ENCODE data around the gene NDRG3.

Gene NDRG3

DNA sequence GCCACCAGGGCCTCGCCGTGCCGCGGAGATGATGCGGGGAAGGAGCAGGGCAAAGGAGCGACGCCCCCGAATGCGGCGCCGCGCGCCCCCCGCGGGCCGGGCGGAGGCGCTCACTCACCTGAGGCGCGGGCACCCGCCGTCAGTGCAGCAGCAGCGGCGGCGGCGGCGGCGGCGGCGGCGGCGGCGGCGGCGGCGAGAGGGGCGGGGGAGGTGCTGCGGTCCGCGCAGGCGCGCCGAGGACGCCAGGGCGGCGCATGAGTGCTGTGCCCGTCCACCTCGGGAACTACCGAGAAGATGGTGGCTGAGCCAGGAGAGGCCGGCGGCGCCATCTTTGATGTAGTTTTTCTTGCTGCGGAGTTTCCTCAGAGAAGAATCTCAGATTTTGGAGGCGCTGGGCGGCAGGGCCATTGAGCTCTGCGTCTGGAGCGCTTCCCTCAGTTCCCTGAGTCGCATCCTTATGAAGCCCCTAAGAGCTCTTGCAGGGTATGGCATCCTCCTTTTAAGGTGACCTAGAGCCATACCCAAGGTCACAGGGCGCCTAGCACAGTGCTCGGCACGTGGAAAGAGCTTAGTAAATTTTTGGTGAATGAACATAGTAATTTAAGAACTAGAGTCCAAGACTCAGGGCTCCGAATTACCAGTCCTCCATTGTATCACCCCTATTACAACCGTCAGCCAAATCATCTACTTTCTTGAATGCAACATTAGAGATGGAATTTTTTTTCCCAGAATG, at the start of gene NDRG3:
Gene NDRG3, minus strand, starts transcription at position 164 of the 733 bp plus-strand sequence. CDS start 24,355 bp downstream, outside the sequence.
- TF ChIP-seq, protein P1, sequence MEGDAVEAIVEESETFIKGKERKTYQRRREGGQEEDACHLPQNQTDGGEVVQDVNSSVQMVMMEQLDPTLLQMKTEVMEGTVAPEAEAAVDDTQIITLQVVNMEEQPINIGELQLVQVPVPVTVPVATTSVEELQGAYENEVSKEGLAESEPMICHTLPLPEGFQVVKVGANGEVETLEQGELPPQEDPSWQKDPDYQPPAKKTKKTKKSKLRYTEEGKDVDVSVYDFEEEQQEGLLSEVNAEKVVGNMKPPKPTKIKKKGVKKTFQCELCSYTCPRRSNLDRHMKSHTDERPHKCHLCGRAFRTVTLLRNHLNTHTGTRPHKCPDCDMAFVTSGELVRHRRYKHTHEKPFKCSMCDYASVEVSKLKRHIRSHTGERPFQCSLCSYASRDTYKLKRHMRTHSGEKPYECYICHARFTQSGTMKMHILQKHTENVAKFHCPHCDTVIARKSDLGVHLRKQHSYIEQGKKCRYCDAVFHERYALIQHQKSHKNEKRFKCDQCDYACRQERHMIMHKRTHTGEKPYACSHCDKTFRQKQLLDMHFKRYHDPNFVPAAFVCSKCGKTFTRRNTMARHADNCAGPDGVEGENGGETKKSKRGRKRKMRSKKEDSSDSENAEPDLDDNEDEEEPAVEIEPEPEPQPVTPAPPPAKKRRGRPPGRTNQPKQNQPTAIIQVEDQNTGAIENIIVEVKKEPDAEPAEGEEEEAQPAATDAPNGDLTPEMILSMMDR (IDR thresholded peaks at IDR 0.05; ENCODE audit: borderline replicate concordance, insufficient read depth, low read depth, low read length): peak; percentile 13; the same call in 1 of the 2 replicates
- peak within 1 kb of the TSS; percentile 72 for H3K4me3 ChIP-seq (ENCODE audit: low read depth, low read length)

DNA sequence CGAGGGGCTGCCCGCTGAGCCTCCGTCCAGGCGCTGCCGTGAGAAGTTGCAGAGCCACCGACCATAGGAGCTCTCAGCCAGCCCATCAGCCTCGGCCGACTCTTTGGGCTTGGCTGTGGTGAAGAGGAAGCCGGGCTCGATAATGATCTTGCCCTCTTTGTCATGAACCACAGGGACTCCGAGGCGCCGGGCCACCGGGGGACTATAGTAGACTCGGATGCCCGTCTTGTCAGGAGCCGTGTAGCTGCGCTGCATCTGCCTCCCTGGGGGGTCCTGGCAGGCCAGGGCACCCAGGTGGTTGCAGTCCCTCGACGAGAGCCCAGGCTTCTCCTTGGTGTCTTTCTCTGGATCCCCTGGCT, 48.2 kb upstream of the NDRG3 start:
- H3K4me3 ChIP-seq (ENCODE audit: low read depth, low read length): no peak overlapping the region
- TF ChIP-seq, protein P1 (IDR thresholded peaks at IDR 0.05; ENCODE audit: borderline replicate concordance, insufficient read depth, low read depth, low read length): no peak

DNA sequence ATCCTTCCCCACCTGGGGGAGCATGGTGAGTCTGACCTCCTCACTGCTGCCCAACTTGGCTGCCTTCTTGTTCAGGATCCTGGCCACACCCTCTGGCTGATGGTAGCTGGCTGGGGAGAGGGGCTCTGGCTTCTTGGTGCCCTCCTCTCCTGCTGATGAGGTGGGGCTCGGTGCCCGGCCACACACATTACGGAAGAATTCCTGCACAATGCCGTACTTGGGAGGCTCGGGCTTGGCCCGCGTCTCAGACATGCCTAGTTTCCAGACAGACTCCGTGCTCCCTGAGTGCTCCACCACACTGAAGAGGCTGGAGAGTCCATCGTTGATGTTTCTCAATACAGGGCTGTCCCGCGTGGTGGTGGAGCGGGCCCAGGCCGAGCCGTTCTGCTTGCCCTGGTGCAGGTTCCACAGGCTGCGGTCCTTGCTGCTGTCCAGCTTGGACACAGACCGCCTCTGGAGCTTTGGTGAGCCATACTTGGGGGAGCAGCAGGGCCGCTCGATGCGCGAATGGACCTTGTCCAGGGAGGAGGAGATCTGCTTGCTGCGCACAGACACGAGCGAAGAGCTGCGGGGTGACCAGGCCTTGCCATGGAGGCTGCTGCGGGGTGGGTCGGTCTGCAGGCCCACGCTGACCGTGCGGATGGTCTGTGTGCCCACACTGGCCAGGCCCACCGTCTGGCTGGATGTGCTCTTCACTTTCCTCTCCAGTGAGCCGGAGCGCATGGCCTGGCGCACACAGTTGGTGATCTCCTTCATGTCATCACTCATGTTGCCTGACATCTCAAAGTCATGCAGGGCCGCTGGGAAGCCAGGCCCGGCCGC, 47.6 kb upstream of the NDRG3 start:
- TF ChIP-seq, protein P1 (IDR thresholded peaks at IDR 0.05; ENCODE audit: borderline replicate concordance, insufficient read depth, low read depth, low read length): no peak
- H3K4me3 ChIP-seq (ENCODE audit: low read depth, low read length): no peak overlapping the region

DNA sequence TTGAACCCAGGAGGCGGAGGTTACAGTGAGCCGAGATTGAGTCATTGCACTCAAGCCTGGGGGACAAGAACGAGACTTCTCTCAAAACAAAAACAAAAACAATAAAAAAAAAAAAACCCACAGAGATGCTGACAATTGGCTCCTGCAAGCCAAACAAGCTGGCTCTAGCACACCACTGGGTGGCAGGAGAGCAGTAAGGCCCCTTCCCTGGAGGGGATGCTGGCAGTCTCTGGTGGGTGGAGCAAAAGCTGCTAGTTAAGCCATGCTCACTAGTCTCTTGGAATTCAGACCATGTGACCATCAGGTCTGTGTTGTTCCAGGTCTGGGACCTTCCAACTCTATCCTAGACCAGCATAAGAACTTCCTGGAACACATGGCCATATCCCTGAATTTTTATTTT, 46.5 kb upstream of the NDRG3 start:
- TF ChIP-seq, protein P1 (IDR thresholded peaks at IDR 0.05; ENCODE audit: borderline replicate concordance, insufficient read depth, low read depth, low read length): peak; percentile 43; the same call in 1 of the 2 replicates
- no peak overlapping the region for H3K4me3 ChIP-seq (ENCODE audit: low read depth, low read length)

DNA sequence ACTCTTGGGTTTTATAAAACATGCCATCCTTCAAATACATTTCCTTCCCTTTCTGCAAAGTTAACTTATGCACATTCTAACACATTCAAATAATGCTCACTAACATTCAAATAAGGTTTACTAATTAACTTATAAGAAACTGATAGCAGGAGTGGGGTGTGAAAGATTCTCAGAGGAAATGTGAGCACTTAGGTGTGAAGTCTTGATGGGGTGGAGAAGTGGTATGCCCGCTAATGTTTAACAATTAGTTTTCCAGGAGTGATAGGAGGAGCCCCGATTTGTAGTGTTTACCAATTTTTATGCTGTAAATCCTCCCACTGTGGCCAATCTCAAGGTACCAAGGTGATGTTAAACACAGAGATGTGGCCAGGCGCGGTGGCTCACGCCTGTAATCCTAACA, 46.0 kb upstream of the NDRG3 start:
- TF ChIP-seq, protein P1 (IDR thresholded peaks at IDR 0.05; ENCODE audit: borderline replicate concordance, insufficient read depth, low read depth, low read length): no peak
- no peak overlapping the region for H3K4me3 ChIP-seq (ENCODE audit: low read depth, low read length)

DNA sequence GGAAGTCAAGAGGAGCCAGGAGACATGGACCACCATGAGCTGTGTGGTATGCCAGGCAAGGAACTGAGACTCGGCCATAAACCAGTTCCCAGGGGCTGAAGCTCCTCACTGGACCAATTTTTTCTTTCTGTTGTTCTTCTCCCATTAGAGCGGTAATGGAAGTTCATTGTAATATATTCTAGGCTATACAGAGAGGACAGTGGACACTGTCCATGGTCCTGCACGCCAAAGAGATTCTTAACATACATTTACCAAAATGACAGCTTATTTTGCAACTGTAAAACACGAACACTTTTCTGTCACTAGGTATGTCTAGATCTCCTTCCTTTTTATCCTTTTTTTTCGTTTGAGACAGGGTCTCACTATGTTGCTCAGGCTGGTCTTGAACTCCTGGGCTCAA, 40.8 kb upstream of the NDRG3 start:
- H3K4me3 ChIP-seq (ENCODE audit: low read depth, low read length): no peak overlapping the region
- TF ChIP-seq, protein P1 (IDR thresholded peaks at IDR 0.05; ENCODE audit: borderline replicate concordance, insufficient read depth, low read depth, low read length): no peak

Measured in GM12875 (cell line).